BE2C (cell line): Measurements from ENCODE around the gene SEPTIN1.

Experiments used
- DNase-seq: peaks from one replicate; pipeline ENCODE4 v3.0.0-alpha.2; 2020
- H3K27me3 ChIP-seq: fragments of 250-450 bp; sonication (Bioruptor Pico); 2 replicates; pipeline ENCODE4 v1.5.1; 2020; ENCODE audit warnings: mild to moderate bottlenecking
- H3K36me3 ChIP-seq: fragments of 250-450 bp; sonication (Bioruptor Pico); 2 replicates; pipeline ENCODE4 v1.5.1; 2020; ENCODE audit warnings: mild to moderate bottlenecking
- H3K4me1 ChIP-seq: fragments of 250-450 bp; sonication (Bioruptor Pico); 2 replicates; pipeline ENCODE4 v1.5.1; 2020
- H3K4me3 ChIP-seq: 2 replicates; pipeline ENCODE4 v1.5.1; 2011; ENCODE audit warnings: low read depth, low read length
- H3K9me3 ChIP-seq: fragments of 250-450 bp; sonication (Bioruptor Pico); 2 replicates; pipeline ENCODE4 v1.5.1; 2020
- CTCF ChIP-seq: IDR thresholded peaks from 2 replicates; pipeline ENCODE4 v1.5.1; 2012; ENCODE audit warnings: mild to moderate bottlenecking, low read depth, low read length

SEPTIN1 gene

GRCh38 chr16:30359871-30360170 is 22.5 kb downstream of the SEPTIN1 start:
- Histone ChIP-seq H3K36me3 (peaks cover 28% of the 10 kb centered on the region), H3K4me1 (no peaks in the 10 kb centered on the region), H3K9me3 (no peaks in the 10 kb centered on the region), H3K4me3 (no peak overlapping the region), H3K27me3 (no peaks in the 10 kb centered on the region)
- no peak for DNase-seq
- no peak for TF ChIP-seq CTCF

- no peak for TF ChIP-seq CTCF
- no peak for DNase-seq
- Histone ChIP-seq H3K9me3 (no peaks in the 10 kb centered on the region), H3K4me3 (no peak overlapping the region), H3K27me3 (no peaks in the 10 kb centered on the region), H3K36me3 (peaks cover 23% of the 10 kb centered on the region), H3K4me1 (no peaks in the 10 kb centered on the region)
Measured at GRCh38 chr16:30358990-30359870, 23.1 kb downstream of the SEPTIN1 start.

GRCh38 chr16:30358577-30358936 is 23.8 kb downstream of the SEPTIN1 start:
- Histone ChIP-seq H3K4me1 (no peaks in the 10 kb centered on the region), H3K4me3 (no peak overlapping the region), H3K9me3 (no peaks in the 10 kb centered on the region), H3K27me3 (no peaks in the 10 kb centered on the region), H3K36me3 (peaks cover 28% of the 10 kb centered on the region)
- DNase-seq, result no peak
- TF ChIP-seq CTCF, result no peak

- H3K4me3 ChIP-seq, result no peak overlapping the region
- H3K4me1 ChIP-seq, result no peaks in the 10 kb centered on the region
- H3K27me3 ChIP-seq, result no peaks in the 10 kb centered on the region
- H3K36me3 ChIP-seq, result peaks cover 34% of the 10 kb centered on the region
- TF ChIP-seq CTCF, result no peak
- H3K9me3 ChIP-seq, result no peaks in the 10 kb centered on the region
- no peak for DNase-seq
Measured at GRCh38 chr16:30357715-30358576, 24.4 kb downstream of the SEPTIN1 start.

- TF ChIP-seq CTCF, result no peak
- no peaks in the 10 kb centered on the region for H3K4me1 ChIP-seq
- no peaks in the 10 kb centered on the region for H3K27me3 ChIP-seq
- no peaks in the 10 kb centered on the region for H3K9me3 ChIP-seq
- no peak overlapping the region for H3K4me3 ChIP-seq
- no peak for DNase-seq
- peaks cover 35% of the 10 kb centered on the region for H3K36me3 ChIP-seq
Measured at GRCh38 chr16:30357085-30357714, 25.2 kb downstream of the SEPTIN1 start.
